Measurements from ENCODE around the gene TREX2. TPM values are rescaled to one million over a fixed set of nuclear protein-coding genes. Genes with fewer than 3 reads are reported as not detected.

TREX2 gene
- total RNA-seq, 3 donors from 2014 or later: 1.7 to 2.4 (median 2.2) TPM

DNA sequence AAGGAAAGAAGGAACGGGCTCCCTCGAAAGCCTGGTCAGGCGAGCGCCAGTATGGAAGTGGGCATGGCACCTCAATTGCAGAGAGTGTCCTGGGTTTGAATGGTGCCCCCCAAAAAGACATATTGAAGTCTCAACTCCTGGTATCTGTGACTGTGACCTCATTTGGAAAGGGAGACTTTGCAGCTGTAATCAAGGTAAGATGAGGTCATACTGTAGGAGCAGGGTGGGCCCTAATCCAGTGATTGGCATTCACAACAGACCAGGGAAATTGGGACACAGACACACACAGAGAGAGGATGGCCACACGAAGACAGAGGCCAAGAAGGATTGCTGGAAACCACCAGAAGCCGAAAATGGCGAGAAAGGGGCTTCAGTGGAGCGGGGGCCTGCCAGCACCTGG, 28.2 kb downstream of the TREX2 start:
- H3K27me3 Mint-ChIP-seq (ENCODE audit: low read depth): no peaks in the 10 kb centered on the region
- no peaks in the 10 kb centered on the region for H3K9me3 Mint-ChIP-seq
- no peak for ATAC-seq
- no peaks in the 10 kb centered on the region for H3K36me3 Mint-ChIP-seq (ENCODE audit: insufficient read depth)
- no peak for DNase-seq
- H3K4me1 Mint-ChIP-seq (ENCODE audit: low read depth): no peaks in the 10 kb centered on the region
- H3K4me3 Mint-ChIP-seq: no peak overlapping the region

DNA sequence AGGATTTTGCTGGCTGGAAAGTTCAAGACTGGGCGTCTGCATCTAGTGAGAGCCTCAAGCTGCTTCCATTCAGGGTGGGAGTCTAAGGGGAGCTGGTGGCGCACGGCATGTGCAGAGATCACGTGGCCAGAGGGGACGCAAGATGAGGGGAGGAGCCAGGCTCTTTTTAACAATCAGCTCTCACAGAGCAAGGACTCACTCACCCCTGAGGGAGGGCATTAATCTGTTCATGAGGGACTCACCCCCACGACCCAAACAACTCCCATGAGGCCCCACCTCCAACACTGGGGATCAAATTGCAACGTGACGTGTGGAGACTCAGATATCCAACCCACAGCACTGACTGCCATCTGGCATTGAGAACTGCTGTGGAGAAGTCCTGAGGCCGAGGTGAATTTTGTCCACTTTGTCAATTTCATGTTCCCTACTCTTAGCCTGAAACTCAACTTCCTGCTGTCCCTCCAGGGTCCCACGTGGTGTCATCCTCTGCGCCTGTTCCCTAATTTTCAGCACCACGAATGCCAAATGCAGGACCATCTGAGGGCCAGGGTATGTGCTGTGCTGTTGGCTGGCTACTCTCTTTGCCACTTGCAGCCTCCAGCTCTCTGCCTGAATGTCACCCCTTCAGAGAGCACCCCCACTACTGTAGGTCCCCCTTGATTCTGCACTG, 28.9 kb downstream of the TREX2 start:
- H3K9me3 Mint-ChIP-seq: no peaks in the 10 kb centered on the region
- no peaks in the 10 kb centered on the region for H3K36me3 Mint-ChIP-seq (ENCODE audit: insufficient read depth)
- DNase-seq (no peak), ATAC-seq (no peak)
- H3K4me3 Mint-ChIP-seq: no peak overlapping the region
- H3K27me3 Mint-ChIP-seq (ENCODE audit: low read depth): no peaks in the 10 kb centered on the region
- peaks cover 6% of the 10 kb centered on the region for H3K4me1 Mint-ChIP-seq (ENCODE audit: low read depth)

DNA sequence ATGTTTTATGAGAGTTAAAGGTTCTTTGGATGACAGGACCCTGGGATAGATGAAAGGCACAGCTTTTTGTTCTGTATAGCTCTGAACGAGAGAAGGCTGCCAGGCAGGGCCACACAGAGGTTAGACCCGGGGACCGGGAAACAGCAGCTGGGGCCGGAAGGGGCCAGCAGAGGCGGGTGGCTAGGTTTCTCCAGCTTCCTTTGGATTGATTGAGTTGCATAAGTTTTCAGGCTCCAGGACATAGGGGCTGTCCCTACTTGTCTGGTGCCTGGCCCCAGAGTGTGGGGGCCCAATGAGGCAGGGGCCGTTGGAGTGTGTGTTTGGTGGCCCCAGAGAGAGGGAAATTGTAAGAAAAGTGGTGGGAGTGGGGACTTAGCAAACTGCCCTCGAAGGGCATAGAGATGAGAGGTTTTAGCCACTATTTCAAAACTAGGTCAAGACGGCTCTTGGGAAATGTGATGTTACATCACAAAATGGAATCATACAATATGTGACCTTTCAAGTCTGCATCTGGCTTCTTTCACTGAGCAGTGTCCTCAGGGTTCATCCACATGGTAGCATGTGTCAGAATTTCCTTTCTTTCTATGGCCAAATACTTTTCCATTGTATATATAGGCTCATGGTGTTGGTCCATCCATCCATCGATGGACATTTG, 30.9 kb downstream of the TREX2 start:
- peaks cover 9% of the 10 kb centered on the region for H3K4me1 Mint-ChIP-seq (ENCODE audit: low read depth)
- no peaks in the 10 kb centered on the region for H3K27me3 Mint-ChIP-seq (ENCODE audit: low read depth)
- H3K4me3 Mint-ChIP-seq: no peak overlapping the region
- ATAC-seq (no peak), DNase-seq (no peak)
- H3K36me3 Mint-ChIP-seq (ENCODE audit: insufficient read depth): no peaks in the 10 kb centered on the region
- H3K9me3 Mint-ChIP-seq: no peaks in the 10 kb centered on the region

DNA sequence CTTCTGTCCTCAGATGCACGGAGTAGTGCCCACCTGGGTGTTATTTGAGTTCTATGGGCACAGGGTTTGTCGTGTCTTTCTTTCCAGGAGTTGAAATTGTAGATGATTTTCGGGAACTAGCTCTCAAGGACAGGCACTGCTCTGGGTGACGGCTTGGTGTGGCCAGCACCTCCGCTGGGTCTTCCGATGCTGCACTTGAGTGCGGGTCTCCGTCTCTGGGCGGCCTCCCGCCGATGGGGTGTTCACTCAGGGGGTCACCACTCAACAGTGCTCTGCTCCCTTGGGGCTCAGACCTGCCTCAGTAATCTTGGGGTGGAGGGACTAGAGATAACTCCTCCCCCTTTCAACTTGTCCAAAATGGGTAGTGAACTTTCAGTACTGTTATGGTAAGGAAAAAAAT, 32.1 kb downstream of the TREX2 start:
- H3K36me3 Mint-ChIP-seq (ENCODE audit: insufficient read depth): no peaks in the 10 kb centered on the region
- H3K9me3 Mint-ChIP-seq: no peaks in the 10 kb centered on the region
- H3K4me3 Mint-ChIP-seq: no peak overlapping the region
- peaks cover 9% of the 10 kb centered on the region for H3K4me1 Mint-ChIP-seq (ENCODE audit: low read depth)
- ATAC-seq (no peak), DNase-seq (no peak)
- H3K27me3 Mint-ChIP-seq (ENCODE audit: low read depth): no peaks in the 10 kb centered on the region

DNA sequence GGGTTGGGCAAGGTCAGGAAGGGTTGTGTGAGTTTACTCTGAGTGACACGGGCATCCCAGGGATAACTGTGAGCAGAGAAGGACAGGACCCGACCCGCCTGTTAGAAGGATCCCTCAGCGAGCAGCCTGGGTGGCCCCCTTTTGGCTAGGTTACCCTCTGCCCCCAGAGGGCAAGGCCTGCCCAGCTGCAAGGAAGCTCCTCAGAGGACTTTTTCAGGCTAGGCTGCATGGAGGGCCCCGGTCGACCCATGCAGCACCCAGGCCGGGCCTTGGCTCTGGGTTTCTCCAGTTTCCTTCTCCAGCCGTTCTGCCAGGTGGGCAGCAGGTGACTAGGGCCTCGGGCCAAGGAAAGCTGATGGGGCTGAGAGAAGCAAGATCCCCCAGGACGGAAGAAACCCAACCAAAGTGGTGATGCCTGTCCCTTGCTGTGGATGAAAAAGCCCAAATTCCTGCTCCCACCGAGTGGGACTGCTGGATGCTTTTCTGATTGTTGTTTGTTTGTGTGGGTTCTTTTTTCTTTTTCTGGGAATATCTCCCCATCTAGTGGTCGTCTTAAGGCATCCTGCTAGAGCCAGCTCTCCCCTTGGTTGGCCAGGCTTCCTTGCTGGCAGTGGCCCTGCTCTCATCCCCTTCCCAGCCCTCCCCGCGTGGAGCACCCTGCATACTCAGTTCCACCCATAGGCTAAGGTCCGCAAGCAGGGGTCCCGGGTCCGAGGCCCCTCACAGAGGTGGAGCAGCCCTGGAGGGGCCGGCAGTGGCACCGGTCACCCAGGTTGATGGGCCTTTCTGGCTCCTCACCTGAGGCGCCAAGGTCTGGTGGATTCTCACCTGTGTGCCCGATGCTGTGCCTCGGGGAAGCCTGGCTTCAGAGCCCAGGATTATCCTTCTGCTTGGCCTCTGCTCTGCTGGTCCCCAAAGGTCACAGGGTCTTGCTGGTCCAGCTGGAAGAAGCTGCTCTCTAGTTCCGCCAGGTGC, 32.8 kb downstream of the TREX2 start:
- Mint-ChIP-seq H3K36me3 (ENCODE audit: insufficient read depth) (no peaks in the 10 kb centered on the region), H3K27me3 (ENCODE audit: low read depth) (no peaks in the 10 kb centered on the region), H3K9me3 (no peaks in the 10 kb centered on the region), H3K4me1 (ENCODE audit: low read depth) (peaks cover 9% of the 10 kb centered on the region), H3K4me3 (no peak overlapping the region)
- DNase-seq (no peak), ATAC-seq (no peak)

DNA sequence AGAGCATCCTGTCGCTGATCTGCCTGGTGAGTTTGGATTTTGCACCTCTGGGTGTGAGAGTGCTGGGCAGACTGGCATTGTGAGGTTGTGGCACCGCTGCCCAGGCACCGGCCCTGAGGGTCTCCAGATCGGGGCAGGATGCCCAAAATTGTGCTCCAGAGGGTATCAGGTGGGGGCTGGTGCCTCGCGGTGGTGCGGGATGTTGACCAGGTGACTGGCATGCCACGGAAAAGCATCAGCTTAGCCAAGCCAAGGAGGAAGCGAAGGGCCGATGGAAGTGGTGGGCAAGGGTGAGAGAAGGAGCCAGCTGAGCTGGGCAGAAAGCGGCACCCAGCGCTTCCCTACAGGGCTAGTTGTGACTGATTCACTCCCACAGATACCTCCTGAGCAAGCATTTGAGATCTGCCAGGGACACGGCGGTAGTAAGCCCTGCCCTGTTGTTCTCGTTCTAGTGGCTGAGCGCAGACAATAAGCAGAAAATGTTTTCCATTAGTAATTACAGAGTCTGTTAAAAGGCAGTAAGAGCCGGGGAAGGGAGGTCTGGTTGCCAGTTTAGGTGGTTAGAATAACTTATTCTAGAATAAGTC, 33.8 kb downstream of the TREX2 start:
- no peak for ATAC-seq
- Mint-ChIP-seq H3K9me3 (no peaks in the 10 kb centered on the region), H3K27me3 (ENCODE audit: low read depth) (no peaks in the 10 kb centered on the region), H3K4me3 (peak overlapping the region; percentile 64), H3K4me1 (ENCODE audit: low read depth) (peaks cover 9% of the 10 kb centered on the region), H3K36me3 (ENCODE audit: insufficient read depth) (no peaks in the 10 kb centered on the region)
- no peak for DNase-seq

DNA sequence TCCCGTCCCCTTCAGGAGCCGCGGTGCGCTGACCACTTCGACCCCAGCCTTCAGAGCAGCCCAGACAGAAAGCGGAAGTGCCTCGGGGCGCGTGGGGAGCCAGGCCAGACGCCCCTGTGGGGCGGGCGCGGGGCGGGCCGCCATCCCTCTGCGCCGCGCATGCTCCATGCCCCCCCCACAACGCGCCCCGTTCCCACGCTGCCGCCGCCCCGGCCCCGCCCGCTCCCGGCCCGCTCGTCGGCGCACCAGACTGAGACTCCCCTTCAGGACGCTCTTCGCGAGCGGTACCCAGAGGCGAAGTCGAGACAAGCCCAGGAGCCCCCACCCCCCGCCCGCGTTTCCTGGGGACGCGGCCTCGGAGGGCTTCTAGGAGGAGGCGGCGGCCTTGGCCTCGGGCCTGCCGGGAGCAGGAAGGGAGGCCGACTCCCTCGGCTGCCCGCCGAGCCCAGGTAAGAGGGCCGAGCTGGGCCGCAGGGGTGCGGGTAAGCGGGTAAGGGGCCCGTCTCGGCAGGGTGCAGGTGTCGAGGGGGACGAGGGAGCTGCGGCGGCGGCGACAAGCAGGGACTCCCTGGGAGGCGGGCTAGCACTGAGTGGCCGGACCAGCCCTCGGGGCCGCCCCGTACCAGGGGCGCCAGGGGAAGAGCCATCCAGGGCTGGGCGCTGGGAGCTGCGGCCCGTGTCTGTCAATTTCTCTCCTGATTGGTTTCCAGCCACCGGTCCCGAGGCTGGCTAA, 34.4 kb downstream of the TREX2 start, which contains the start of gene ZFP92:
TSS of gene ZFP92 (plus strand) at position 218 of the 733 bp plus-strand sequence. CDS start 6,851 bp downstream, outside the sequence.
- Mint-ChIP-seq H3K4me1 (ENCODE audit: low read depth) (peaks cover 9% of the 10 kb centered on the region), H3K27me3 (ENCODE audit: low read depth) (no peaks in the 10 kb centered on the region), H3K4me3 (peak within 1 kb of the TSS; percentile 72), H3K9me3 (no peaks in the 10 kb centered on the region), H3K36me3 (ENCODE audit: insufficient read depth) (no peaks in the 10 kb centered on the region)
- ATAC-seq (peak; percentile 76 to 89), DNase-seq (peak; percentile 35)

DNA sequence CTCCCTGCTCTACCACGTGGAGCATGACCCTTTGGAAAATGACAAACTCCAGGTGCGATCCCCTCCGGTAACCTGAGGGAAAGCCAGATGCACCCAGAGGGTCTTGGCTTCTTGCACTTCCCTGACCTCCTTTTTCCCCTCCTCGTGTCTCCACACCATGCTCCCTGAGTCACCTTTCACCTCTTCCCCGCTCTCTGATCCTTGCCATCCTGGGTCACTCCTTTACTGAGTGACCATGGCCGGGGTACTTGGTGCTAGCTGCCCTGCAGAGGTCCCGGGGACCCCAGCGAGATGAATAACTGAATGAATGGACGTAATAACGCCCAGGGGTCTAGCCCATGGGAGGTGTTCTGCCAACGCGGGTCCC, 35.0 kb downstream of the TREX2 start:
- Mint-ChIP-seq H3K4me3 (peak overlapping the region; percentile 72), H3K36me3 (ENCODE audit: insufficient read depth) (no peaks in the 10 kb centered on the region)
- DNase-seq: no peak

DNA sequence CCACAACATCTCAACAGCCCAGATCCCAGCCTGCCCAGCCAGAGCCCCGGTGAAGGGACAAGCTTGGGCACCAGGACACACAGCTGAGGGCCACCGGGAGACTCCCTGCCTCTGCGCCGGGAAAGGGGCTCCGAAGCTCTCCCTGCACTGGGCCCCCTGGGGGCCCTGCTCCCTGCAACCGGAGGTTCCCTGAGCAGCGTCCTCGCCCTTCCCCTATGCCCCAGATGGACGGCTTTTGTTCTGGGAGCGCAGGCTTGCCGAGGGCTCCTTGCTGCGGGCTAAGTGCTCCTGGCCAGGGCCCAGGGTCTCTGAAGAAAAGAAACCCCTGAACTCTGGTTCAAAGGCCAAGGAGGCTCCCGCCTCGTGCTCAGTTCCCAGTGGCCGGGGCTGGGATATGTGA, 35.5 kb downstream of the TREX2 start:
- DNase-seq: no peak
- Mint-ChIP-seq H3K4me3 (no peak overlapping the region), H3K27me3 (ENCODE audit: low read depth) (no peaks in the 10 kb centered on the region), H3K9me3 (no peaks in the 10 kb centered on the region), H3K36me3 (ENCODE audit: insufficient read depth) (no peaks in the 10 kb centered on the region), H3K4me1 (ENCODE audit: low read depth) (peaks cover 9% of the 10 kb centered on the region)
- ATAC-seq: no peak

More for the DNA sequence above, 35.0 kb downstream of the TREX2 start:
- no peaks in the 10 kb centered on the region for H3K9me3 Mint-ChIP-seq
- H3K27me3 Mint-ChIP-seq (ENCODE audit: low read depth): no peaks in the 10 kb centered on the region
- ATAC-seq: no peak
- peaks cover 9% of the 10 kb centered on the region for H3K4me1 Mint-ChIP-seq (ENCODE audit: low read depth)

DNA sequence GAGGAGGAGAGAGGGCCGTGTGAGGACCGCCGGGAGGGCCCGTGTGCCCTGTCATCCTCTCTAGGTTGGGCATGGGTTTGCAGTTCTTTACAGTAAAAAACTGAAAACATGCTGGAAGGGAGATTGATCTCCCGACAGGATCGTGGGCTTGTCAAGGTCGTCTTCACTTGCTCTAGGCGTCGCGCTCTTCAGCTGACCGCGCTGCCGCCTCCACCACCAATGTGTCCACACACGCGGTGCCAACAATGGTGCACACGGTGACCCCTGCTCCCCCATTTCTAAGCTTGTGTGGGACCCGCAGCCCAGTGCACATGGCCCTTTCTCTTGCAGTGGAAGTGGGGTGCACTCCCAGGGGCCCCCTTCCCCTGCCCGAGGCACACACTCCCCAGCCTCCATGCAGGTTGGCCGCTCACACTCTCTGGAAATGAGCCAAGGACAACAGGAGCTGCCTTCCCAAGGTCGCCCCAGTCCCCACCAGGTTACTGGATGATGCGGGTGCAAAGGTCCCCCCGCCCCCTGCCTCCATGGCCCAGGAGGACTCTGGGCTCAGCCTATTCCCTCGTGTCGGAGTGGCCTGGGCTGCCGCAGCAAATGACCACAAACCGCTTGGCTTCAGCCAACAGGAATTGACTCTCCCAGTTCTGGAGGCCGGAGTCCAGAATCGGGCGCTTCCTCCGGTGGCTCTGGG, 36.3 kb downstream of the TREX2 start:
- Mint-ChIP-seq H3K9me3 (no peaks in the 10 kb centered on the region), H3K4me3 (no peak overlapping the region), H3K4me1 (ENCODE audit: low read depth) (peaks cover 9% of the 10 kb centered on the region), H3K36me3 (ENCODE audit: insufficient read depth) (no peaks in the 10 kb centered on the region), H3K27me3 (ENCODE audit: low read depth) (no peaks in the 10 kb centered on the region)
- no peak for ATAC-seq
- DNase-seq: no peak

DNA sequence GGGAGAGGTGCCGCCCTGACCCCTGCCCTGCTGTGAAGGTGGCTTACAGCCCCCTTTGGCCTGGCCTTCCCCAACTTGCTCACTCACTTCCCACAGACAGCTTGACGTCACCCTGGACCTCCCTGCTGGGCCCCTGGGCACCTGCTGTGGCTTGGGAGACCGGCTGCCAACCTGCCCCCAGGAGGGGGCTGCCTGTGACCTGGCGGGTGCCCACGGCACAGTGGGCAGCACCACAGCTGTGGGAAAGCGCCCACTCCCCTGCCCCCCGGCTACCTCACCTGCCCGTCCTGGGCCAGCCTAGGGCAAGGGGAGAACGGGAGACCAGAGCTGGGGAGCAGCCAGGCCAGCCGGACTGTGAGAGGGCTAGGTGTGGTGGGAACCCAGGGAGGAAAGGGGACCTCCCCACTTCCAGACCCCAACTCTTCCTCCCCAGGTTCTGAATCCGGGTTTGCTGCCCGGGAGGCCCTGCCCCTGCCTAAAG, 36.9 kb downstream of the TREX2 start:
- no peaks in the 10 kb centered on the region for H3K9me3 Mint-ChIP-seq
- no peaks in the 10 kb centered on the region for H3K36me3 Mint-ChIP-seq (ENCODE audit: insufficient read depth)
- peaks cover 9% of the 10 kb centered on the region for H3K4me1 Mint-ChIP-seq (ENCODE audit: low read depth)
- no peaks in the 10 kb centered on the region for H3K27me3 Mint-ChIP-seq (ENCODE audit: low read depth)
- no peak overlapping the region for H3K4me3 Mint-ChIP-seq
- no peak for ATAC-seq
- no peak for DNase-seq

DNA sequence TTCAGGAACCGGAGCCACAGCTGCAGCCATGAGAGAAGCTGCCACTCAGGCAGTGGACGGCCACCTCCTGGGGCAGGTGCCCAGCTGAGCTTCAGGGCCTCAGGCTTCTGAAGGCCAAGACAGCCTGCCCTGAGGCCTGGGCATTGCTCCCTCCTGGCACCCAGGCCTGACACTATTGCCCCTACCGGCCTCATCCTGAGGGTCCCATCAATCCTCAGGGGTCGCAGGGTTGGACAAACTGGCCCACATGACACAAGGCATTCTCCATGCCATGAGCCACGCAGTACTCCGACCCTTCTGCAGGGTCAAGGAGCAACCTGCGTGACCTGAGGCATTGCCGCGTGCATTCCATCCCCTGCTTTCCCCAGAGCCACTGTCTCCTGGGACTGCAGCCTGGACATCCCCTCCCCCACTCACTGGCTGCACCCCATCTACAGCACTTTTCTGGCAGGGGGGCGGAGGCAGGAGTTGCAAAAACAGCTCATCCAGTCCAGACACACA, 37.6 kb downstream of the TREX2 start:
- H3K36me3 Mint-ChIP-seq (ENCODE audit: insufficient read depth): no peaks in the 10 kb centered on the region
- ATAC-seq: no peak
- H3K4me3 Mint-ChIP-seq: no peak overlapping the region
- no peaks in the 10 kb centered on the region for H3K9me3 Mint-ChIP-seq
- H3K27me3 Mint-ChIP-seq (ENCODE audit: low read depth): no peaks in the 10 kb centered on the region
- peaks cover 9% of the 10 kb centered on the region for H3K4me1 Mint-ChIP-seq (ENCODE audit: low read depth)
- DNase-seq: no peak

DNA sequence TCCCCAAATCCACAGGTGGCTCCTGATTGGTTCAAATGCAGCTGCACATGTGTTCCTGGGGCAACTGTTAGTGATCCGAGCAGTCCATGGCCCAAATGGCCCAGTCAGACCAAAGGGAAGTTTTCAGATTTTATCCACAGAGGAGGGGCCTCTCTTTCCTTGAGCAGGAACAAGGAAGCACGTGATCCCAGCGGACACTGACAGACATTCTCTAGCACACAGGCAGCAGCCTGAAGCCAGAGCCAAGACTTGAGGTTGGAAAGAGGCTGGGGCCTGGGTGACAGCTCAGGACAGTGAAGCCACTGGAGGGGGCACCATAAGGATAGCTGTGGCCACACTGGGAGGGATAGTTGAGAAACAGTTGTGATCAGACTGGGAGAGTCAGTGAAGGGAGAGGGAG, 38.1 kb downstream of the TREX2 start:
- no peak for ATAC-seq
- Mint-ChIP-seq H3K4me3 (no peak overlapping the region), H3K4me1 (ENCODE audit: low read depth) (peaks cover 9% of the 10 kb centered on the region), H3K9me3 (no peaks in the 10 kb centered on the region), H3K27me3 (ENCODE audit: low read depth) (no peaks in the 10 kb centered on the region), H3K36me3 (ENCODE audit: insufficient read depth) (no peaks in the 10 kb centered on the region)
- DNase-seq: no peak

Data from activated T-cell treated with anti-CD3 and anti-CD28 coated beads, Interleukin-2, amount 50 U/mL, for 4 hours (primary cell).